HG03575 (cell line): Measurements from ENCODE around the gene NTN1.

Experiments used
- ATAC-seq: cut with Tn5 transposase; IDR thresholded peaks from one replicate; pipeline ENCODE4 v1.9.1; 2021; ENCODE audit not compliant: unreplicated experiment, insufficient number of reproducible peaks, low FRiP score; ENCODE audit errors: extremely low read depth

NTN1 gene

DNA sequence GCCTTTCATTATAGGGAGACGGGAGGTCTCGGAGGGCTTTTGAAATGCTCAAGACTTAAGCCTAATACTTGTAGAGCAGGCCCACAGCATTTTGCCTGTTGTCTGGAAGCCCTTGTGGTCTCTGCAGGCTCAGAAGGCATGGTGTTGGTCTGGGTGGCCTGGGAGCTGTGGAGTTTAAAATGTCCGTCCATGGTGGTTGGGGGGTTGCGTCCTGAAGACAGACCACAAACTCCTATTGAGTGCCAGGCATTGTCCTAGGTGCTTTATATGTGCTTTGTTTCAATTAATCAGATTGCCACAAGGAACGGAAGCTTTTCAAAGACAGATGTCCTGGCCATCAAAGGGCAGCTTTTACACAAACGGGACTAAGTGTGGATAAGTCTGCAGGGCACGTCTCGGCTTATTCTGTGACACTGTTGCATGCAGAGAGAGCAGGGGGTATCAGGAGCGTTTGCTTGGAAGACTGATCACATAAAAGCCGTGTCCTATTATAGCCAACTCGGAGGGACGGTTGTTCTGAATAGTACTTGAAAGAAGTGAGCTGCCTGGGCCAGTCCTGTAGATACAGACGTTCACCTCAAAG, 7.8 kb downstream of the NTN1 start:
- ATAC-seq, result no peak

DNA sequence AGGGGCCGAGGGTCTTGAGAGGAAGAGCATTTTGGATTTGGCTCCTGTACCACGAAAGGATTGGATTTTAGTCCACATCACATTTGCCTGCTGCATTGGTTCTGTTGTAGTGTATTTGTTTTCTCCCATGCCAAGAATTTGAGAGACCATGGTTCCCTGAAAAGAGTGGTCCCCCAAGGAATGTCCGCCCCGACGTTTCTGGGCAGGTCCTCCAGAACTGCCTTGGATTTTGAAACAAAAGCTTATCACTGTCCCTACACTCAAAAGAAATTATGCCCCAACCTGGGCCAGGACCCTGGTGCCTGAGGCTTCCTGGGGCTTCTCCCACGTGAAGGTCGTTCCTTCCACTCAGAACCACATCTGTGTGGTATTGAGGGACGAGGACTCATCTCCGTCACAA, 10.8 kb downstream of the NTN1 start:
- ATAC-seq, result no peak

DNA sequence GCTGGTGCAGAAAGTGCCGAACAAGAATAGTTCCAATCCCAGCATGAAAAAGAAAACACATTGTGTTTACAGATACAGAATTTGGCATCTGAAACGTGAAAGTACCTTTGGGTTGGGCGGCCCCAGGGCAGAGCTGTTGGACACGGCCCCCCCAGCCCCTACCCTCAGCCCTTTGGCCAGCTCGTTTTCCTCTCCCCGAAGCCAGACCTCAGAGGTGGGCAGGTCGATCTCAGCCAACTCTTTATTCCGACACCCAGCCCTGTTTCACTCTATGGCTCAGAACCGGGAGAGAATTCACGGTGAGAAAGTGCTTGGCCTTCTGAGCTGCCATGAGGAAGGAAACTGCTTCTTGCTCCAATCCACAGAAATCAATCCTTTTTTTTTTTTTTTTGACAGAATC, 11.3 kb downstream of the NTN1 start:
- ATAC-seq, result no peak

- no peak for ATAC-seq
Observed at GRCh38 chr17:9035249-9035648, 13.9 kb downstream of the NTN1 start.

DNA sequence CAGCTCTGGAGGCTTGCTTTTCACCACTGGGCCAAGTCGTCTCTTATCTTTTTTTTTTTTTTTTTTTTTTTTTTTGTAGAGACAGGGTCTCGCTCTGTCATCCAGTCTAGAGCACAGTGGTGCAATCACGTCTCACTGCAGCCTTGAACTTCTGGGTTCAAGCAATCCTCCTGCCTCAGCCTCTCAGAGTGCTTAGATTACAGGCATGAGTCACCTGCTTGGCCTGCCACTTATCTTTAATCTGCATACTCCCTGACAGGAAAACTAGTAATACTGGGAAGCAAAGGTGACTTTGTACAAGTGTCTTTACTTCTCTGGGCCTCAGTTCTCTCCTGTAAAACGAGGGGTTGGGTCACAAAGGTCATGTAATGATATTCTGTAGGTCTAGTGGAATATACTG, 15.0 kb downstream of the NTN1 start:
- no peak for ATAC-seq

DNA sequence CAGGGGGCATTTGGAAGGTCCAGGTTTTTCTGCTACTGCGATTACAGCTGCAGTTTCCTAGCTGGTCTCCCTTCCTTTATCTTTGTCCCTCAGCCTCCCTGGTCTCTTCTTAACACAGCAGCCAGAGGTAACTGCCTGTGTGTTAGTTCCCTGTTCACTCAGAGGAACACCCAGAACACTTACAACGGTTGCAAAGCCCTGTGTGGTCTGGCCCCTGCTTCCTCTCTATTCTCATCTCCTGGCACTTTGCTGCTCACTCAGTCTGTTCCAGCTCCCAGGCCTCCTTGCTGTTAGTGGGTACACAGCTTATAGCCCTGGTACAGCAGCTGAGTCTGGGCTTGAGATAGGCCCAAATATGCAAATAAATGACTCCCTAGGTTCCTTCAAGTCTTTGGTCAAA, 16.4 kb downstream of the NTN1 start:
- ATAC-seq, result no peak

- no peak for ATAC-seq
Observed at GRCh38 chr17:9038380-9038779, 17.1 kb downstream of the NTN1 start.

DNA sequence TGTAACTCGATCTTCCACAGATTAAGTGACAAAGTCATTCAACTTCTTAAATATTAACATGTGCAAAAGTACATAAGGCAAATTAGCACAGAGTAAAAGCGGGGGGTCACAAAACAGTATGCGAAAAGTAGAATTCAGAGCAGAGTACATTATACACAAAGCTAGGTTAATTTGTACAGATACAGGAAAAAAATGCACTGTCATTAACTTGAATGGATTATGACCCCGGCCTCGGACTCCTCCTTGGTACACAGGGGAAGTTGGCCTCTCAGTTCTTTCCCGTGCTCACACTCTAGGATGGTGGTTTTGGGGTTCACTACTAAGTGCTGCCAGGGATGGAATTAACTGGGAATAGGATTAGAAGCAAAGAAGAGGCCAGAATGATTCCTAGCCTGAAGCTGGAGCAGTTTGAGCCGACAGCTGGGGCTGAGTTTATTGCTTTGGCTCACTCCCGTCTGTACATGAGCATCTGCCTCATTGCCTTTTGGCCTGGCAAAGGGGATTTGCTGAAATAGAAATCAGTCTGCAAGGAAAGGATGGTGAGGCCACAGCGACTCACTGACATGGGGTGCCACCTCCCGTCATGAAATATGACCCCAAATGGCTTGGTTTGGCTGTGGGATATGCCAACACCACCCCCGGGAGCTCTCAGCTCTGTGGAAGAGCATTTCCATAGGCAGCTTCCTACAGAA, 23.6 kb downstream of the NTN1 start:
- no peak for ATAC-seq

DNA sequence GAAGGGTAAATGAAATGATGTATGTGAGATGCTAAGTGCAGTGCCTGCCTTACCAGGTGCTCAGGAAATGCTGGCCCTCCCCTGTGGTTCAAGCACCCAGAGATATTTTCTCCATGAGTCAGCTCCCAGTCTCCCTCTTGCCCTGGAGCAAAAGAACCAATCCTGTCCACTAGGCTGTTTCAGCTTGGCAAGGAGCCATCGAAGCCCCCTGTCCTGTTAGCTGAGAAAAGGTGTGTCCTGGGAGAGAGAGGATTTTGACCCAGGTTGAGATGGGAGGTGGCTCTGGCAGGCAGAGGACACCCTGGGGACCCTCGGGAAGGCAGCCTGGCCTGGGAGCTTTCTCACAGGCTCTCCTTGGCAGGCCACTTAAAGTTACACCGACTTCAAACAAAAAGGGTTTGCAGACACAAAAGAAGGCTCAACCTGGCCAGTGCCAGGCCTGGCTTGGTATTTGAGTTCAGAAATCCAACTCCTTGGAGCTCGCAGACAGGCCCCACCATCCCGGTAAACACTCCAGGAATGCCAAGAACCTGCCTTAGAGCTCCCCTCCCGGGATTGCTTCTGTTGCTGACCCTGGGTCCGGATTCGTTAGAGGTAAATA, 29.6 kb downstream of the NTN1 start:
- ATAC-seq, result no peak

GRCh38 chr17:9051561-9051960, 30.3 kb downstream of the NTN1 start:
- no peak for ATAC-seq

- ATAC-seq, result no peak
Observed at GRCh38 chr17:9052921-9053320, 31.6 kb downstream of the NTN1 start.

DNA sequence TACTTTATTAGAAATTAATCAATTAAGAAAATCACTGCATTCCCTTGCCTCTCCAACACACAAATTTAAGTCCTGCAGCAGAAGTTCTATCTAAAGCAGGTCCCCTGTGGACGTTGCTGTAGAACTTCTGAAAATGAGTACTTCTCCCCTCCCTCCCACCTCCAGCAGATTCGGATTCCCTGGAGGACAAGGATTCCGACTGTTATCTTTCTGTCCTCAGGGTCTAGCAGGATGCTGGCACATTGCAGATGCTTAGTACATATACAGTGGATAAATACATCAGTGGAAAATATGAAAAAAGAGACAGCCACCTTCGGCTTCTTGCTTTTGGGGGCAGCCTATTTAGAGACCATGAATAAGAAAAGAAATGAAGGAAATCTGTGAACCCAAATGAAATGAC, 32.1 kb downstream of the NTN1 start:
- ATAC-seq, result no peak

DNA sequence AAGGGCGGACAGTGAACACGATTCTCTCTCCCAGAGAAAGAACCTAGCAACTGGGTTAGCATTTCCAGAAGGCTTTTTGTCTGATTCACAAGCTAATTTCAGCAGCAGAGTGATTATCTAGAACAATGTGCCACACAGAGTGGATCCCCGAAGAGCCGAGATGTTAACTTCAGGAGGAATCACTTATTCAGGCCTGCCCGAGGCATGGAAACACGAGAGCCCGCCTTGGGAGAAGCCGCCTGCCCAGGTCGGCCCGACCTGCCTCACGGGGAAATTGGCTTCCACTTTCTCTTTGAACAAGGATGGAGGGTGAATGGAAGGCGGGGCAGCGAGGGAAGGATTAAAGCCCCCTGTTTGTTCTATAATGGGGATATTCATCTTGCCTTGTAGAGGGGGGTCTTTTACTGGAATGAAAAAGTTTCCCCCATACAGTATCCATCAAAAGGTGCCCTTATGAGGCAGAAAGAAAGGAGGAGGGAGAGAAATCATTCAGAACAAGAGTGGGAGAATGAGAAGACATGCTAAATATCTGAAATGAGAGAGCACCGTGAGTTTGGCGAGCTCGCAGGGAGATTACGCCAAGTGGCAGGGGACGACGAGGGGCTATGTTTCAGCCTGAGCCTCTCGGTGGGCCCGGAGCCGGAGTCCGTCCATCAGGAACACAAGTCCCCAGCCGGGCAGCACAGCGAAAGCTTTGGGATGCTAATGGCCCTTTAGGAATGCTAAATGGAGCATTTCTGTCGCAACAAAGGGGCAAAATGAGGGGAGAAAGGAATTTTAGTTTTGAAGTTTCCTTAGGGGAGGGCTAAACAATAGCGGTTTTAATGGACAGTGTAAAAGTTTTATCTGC, 33.0 kb downstream of the NTN1 start:
- ATAC-seq, result no peak

DNA sequence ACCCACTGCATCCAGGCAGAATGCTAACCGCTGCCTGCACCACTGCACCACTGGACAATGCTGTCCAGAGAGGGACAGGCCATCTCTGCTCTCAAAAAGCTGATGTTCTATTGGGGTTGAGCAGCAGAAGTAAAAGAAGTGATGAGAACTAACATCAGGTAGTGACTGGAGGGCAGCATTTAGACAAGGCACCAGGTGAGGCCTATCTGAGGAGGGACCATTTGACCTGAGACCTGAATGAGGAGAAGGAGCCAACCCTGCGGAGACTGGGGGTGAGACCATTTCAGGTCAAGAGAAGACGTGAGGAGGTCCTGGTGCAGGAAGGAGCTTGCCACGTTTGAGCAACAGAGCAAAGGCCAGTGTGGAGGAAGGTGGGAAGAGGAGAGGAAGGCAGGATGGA, 34.0 kb downstream of the NTN1 start:
- no peak for ATAC-seq

DNA sequence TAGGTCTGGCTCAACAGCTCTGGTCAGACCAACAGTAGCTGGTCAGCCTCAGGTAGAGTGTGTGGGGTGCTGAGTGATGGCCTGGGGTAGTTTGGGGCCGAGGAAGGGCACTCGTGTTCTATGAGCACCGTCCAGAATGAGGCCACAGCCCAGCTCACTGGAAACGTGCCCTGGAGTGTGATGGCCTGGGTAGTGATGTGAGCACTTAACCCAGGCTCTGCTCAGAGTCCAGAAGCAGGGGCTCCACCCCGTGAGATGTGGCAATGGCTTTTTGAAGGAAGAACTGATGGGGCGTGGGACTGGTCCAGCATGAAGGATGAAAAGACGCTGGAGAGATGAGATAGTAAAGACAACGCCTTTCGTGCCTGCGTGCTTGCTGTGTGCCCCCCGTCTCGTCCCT, 35.3 kb downstream of the NTN1 start:
- ATAC-seq, result no peak

DNA sequence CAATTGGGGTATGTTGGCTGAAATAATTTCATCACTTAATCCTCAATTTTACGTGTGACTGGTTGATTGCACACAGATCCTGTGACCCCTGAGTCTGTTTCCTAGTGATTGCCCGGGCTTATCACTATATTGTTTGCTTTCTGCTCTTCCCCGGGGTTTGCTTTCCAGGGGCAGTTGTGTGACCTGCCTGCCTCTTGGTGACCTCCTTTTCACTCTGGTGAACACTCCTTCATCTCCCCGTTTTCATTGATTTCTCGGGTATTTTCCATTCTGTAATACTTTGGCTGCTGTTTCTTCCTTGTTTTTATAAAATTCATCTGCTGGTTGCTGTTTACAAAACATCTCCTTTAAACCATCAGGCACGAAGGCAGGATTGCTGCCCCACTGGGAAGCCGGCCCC, 36.0 kb downstream of the NTN1 start:
- no peak for ATAC-seq

GRCh38 chr17:9062399-9062902, 41.1 kb downstream of the NTN1 start:
- ATAC-seq, result no peak

- no peak for ATAC-seq
Observed at GRCh38 chr17:9064311-9064834, 43.1 kb downstream of the NTN1 start.

DNA sequence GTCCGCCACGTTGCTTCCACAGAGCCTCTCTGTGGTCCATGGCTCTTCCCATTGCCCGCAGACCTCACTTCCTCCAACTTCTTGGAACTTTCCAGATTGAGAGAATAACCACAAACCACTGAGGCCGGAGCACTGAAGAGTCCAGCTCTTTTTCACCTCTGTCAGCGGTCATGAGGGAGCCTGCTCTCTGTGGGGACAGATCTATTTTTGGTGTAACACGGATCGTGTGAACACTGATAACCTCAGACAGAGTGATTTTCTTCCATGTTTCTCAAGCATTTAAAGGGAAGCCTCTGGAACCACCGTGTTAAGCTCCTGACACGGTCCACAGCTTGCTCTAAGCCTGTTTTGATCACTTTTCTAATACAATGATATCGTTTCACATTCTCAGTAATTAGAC, 49.7 kb downstream of the NTN1 start:
- ATAC-seq, result no peak
